Measurements from ENCODE around the gene BACH1. TPM values are rescaled to one million over a fixed set of nuclear protein-coding genes. Genes with fewer than 3 reads are reported as not detected.
A peak's percentile ranks its signal among the peaks of the same experiment; 100 is the strongest.

BACH1 gene
- total and polyA plus RNA-seq, 2 donors (not counting 3 experiments of a cell fraction or from before 2014, with no cell fraction given) = 7.2 to 28.8 TPM

GRCh38 chr21:29359718-29360117, 61.0 kb downstream of the BACH1 start:
- Histone ChIP-seq H3K79me2 (ENCODE audit: control insufficient read depth, insufficient read depth, low read length) (no peaks in the 10 kb centered on the region), H3K4me3 (replicated peaks in 1 of 3; ENCODE audit: insufficient read depth in 1 of 3, low read depth in 1 of 3, low read length in 3 of 3) (no peak overlapping the region), H3K27ac (ENCODE audit: insufficient read depth, low read depth, low read length) (no peak overlapping the region), H4K20me1 (replicated peaks; ENCODE audit: control insufficient read depth, extremely low read depth, insufficient read depth, low read length) (no peaks in the 10 kb centered on the region), H3K36me3 (ENCODE audit: control insufficient read depth in 2 of 2, extremely low read depth in 1 of 2, insufficient read depth in 2 of 2, low read length in 2 of 2) (no peaks in the 10 kb centered on the region), H3K4me1 (ENCODE audit: control insufficient read depth, extremely low read depth, insufficient read depth, low read length) (no peaks in the 10 kb centered on the region), H2AFZ (ENCODE audit: low read depth, low read length) (no peak overlapping the region), H3K9me3 (replicated peaks; ENCODE audit: control insufficient read depth, insufficient read depth, low read length) (no peaks in the 10 kb centered on the region), H3K9ac (replicated peaks; ENCODE audit: extremely low read depth, insufficient read depth, low read length) (no peak overlapping the region), H3K27me3 (ENCODE audit: control insufficient read depth in 2 of 2, insufficient read depth in 2 of 2, low read length in 2 of 2) (no peaks in the 10 kb centered on the region), H3K9me1 (replicated peaks; ENCODE audit: control insufficient read depth, extremely low read depth, insufficient read depth, low read length) (no peaks in the 10 kb centered on the region), H3K4me2 (ENCODE audit: insufficient read depth, low read length) (no peak overlapping the region)
- intact Hi-C loops (cut with micrococcal nuclease) (no loop called here), dilution Hi-C loops (cut with MboI; ENCODE audit: extremely low pct_ligation_motif_present, low sequenced_read_pairs) (no loop called here)
- BruUV-seq (replicated peaks) = no TSS peak
- CTCF ChIA-PET = interaction anchor here (1.0 to 4.2 kb wide), 4 partner anchors 11 to 263 kb away, joined by 3 to 30 read pairs (median 10); no protein-coding TSS in a partner anchor
- FAIRE-seq = peak; percentile 33
- DNase-seq (ENCODE audit: low read depth, low spot score) = no peak
- POLR2A ChIA-PET = no interaction called here
- TF ChIP-seq GATA2 (IDR thresholded peaks at IDR 0.05; ENCODE audit: insufficient read depth, insufficient read length, low read depth, low read length) = no peak
- no peak for TF ChIP-seq POLR2A (IDR thresholded peaks at IDR 0.05; ENCODE audit: low read depth, low read length)
- TF ChIP-seq POLR2AphosphoS5 (IDR thresholded peaks at IDR 0.05; ENCODE audit: insufficient read depth, low read depth, low read length) = no peak
- no peak for TF ChIP-seq MYC (IDR thresholded peaks at IDR 0.05; ENCODE audit: low read depth, low read length)
- TF ChIP-seq CTCF (IDR thresholded peaks at IDR 0.05; ENCODE audit: extremely low read depth in 1 of 2, insufficient read depth in 1 of 2, low read depth in 1 of 2, low read length in 2 of 2) = no peak
- no peak for TF ChIP-seq EZH2 (IDR thresholded peaks at IDR 0.05; ENCODE audit: borderline replicate concordance, low read depth, low read length, severe bottlenecking)
- TF ChIP-seq JUN (IDR thresholded peaks at IDR 0.05; ENCODE audit: borderline replicate concordance, insufficient read depth, insufficient read length, low read depth) = no peak
- no peak for TF ChIP-seq FOS (IDR thresholded peaks at IDR 0.05; ENCODE audit: borderline replicate concordance, insufficient read depth, low read length)
- TF ChIP-seq MAX (IDR thresholded peaks at IDR 0.05; ENCODE audit: insufficient read depth, insufficient read length) = no peak

Measured in endothelial cell of umbilical vein (primary cell).